LNCAP (cell line): Measurements from ENCODE around the gene ASIC1.

Experiments used
- CTCF ChIP-seq: fragments of 450-650 bp; IDR thresholded peaks from 2 replicates; pipeline ENCODE4 v1.5.1; 2017; ENCODE audit warnings: mild to moderate bottlenecking

The ASIC1 gene

GRCh38 chr12:50083301-50083700 is 25.9 kb downstream of the ASIC1 start:
- TF ChIP-seq CTCF: no peak

- TF ChIP-seq CTCF: peak; percentile 74
These were observed 27.6 kb downstream of the ASIC1 start, which contains the start of gene SMARCD1 for GRCh38 chr12:50084775-50085614. TSS of gene SMARCD1 (plus strand) at chr12:50085342. CDS start at chr12:50085370, 28 bp downstream.

- TF ChIP-seq CTCF: no peak
These were observed 28.2 kb downstream of the ASIC1 start for GRCh38 chr12:50085615-50086072.

- no peak for TF ChIP-seq CTCF
These were observed 28.8 kb downstream of the ASIC1 start for GRCh38 chr12:50086148-50086547.

- no peak for TF ChIP-seq CTCF
These were observed 29.8 kb downstream of the ASIC1 start for GRCh38 chr12:50087151-50087550.

GRCh38 chr12:50087995-50088394 is 30.6 kb downstream of the ASIC1 start:
- TF ChIP-seq CTCF: no peak

- TF ChIP-seq CTCF: peak; percentile 90
These were observed 31.4 kb downstream of the ASIC1 start for GRCh38 chr12:50088577-50089335.
